ENCODE results near the gene TMEM150A. TPM values are rescaled to one million over a fixed set of nuclear protein-coding genes. Genes with fewer than 3 reads are reported as not detected.

The TMEM150A gene
- total and polyA plus RNA-seq, 2 of the 4 experiments (the other 2 are of a cell fraction): 4.8 to 16.3 TPM

- dilution Hi-C loops (cut with HindIII; ENCODE audit: low sequenced_read_pairs, unreplicated experiment) (no loop called here), intact Hi-C loops (cut with micrococcal nuclease) (loop anchor here (2.0 kb wide), 1 partner anchor 25 kb away; the partner anchor contains the start of gene GGCX), in situ Hi-C loops (cut with MboI; ENCODE audit: low sequenced_read_pairs) (no loop called here)
- peaks cover 31% of the 10 kb centered on the region for H3K4me1 ChIP-seq (ENCODE audit: control insufficient read depth, insufficient read depth, low read length)
- peak overlapping the region; percentile 90 for H3K27ac ChIP-seq (ENCODE audit: insufficient read depth, low read length)
- peak overlapping the region; percentile 95 for H2AK9ac ChIP-seq (replicated peaks; ENCODE audit: low read depth, low read length, poor library complexity)
- H2AK5ac ChIP-seq (ENCODE audit: low read depth, low read length): peak overlapping the region; percentile 98
- H3K36me3 ChIP-seq (ENCODE audit: control insufficient read depth, insufficient read depth, low read length): no peaks in the 10 kb centered on the region
- peak overlapping the region; percentile 91 for H2BK120ac ChIP-seq (ENCODE audit: low read depth, low read length)
- no peaks in the 10 kb centered on the region for H3K9me3 ChIP-seq (ENCODE audit: control insufficient read depth, insufficient read depth, low read length)
- H3K4ac ChIP-seq (ENCODE audit: low read depth, low read length): peak overlapping the region; percentile 97
- peak overlapping the region; percentile 74 for H3K4me2 ChIP-seq (ENCODE audit: low read depth, low read length)
- DNase-seq (peak; percentile 63), ATAC-seq (ENCODE audit: low read depth) (0 out of 2 replicates have a peak, but pooled peaks have one; percentile 2)
- H3K14ac ChIP-seq (replicated peaks; ENCODE audit: low read depth, low read length): peak overlapping the region; percentile 94; the same call in 1 of the 2 replicates
- no CpG with 5 or more reads among the region's 1 CpG for WGBS, 2 experiments (ENCODE audit: extremely low coverage in 2 of 2, insufficient read length in 1 of 2)
- ChIA-PET CTCF (no interaction called here), POLR2A (ENCODE audit: unreplicated experiment) (no interaction called here)
- H4K5ac ChIP-seq (ENCODE audit: low read depth, low read length): peak overlapping the region; percentile 81
- no peak overlapping the region for H3K4me3 ChIP-seq (ENCODE audit: insufficient read depth, low read depth, low read length)
- TF ChIP-seq RAD21 (IDR thresholded peaks at IDR 0.05; ENCODE audit: low read length): no peak
- TF ChIP-seq POLR2A (IDR thresholded peaks at IDR 0.05; ENCODE audit: low read depth, low read length): no peak
- peak; percentile 37; the same call in 1 of the 2 replicates for TF ChIP-seq FOS (IDR thresholded peaks at IDR 0.05; ENCODE audit: low read depth, low read length)
- peak overlapping the region; percentile 89 for H2BK20ac ChIP-seq (ENCODE audit: low read depth, low read length)
- H3K56ac ChIP-seq (ENCODE audit: extremely low read depth, insufficient read depth, low read length): peak overlapping the region; percentile 54
- peak overlapping the region; percentile 42 to 97 for H4K8ac ChIP-seq (ENCODE audit: low read depth in 2 of 2, low read length in 2 of 2)
- H3K79me1 ChIP-seq (ENCODE audit: low read depth in 1 of 2, low read length in 2 of 2): peaks cover 6 to 52% of the 10 kb centered on the region in 2 experiments; a peak in 2 of 4 replicates
- peaks cover 27% of the 10 kb centered on the region for H3K9me1 ChIP-seq (ENCODE audit: insufficient read depth, low read length)
- H2BK15ac ChIP-seq (ENCODE audit: low read depth, low read length): peak overlapping the region; percentile 58; the same call in 2 of the 3 replicates
- H2BK5ac ChIP-seq (ENCODE audit: low read depth, low read length, poor library complexity, severe bottlenecking): peak overlapping the region; percentile 94
- peak overlapping the region; percentile 98; the same call in 1 of the 2 replicates for H3K23ac ChIP-seq (ENCODE audit: low read depth, low read length)
- peak overlapping the region; percentile 94 for H2AFZ ChIP-seq (replicated peaks; ENCODE audit: low read length, poor library complexity)
- no TSS peak for BruUV-seq (replicated peaks)
- H4K91ac ChIP-seq (ENCODE audit: insufficient read depth, low read depth, low read length): peak overlapping the region; percentile 92
- peaks cover 7% of the 10 kb centered on the region; the same call in 1 of the 2 replicates for H4K20me1 ChIP-seq (ENCODE audit: insufficient read depth, low read length)
- no peaks in the 10 kb centered on the region for H3K27me3 ChIP-seq (ENCODE audit: control insufficient read depth, insufficient read depth, low read length)
- no peak overlapping the region; the same call in 1 of the 2 replicates for H3K9ac ChIP-seq (ENCODE audit: low read depth, low read length)
- peak overlapping the region; percentile 65 for H3K18ac ChIP-seq (ENCODE audit: low read depth, low read length)
Observed at GRCh38 chr2:85585781-85586105, 16.8 kb downstream of the TMEM150A start.

Measured in IMR-90 (cell line).